Measurements from ENCODE around the gene C2orf15.
"Not testable (repeated sequence)": the region's sequence is repeated elsewhere in the genome, so short reads cannot be mapped to it uniquely, and the experiment has no call there.

The C2orf15 gene

DNA sequence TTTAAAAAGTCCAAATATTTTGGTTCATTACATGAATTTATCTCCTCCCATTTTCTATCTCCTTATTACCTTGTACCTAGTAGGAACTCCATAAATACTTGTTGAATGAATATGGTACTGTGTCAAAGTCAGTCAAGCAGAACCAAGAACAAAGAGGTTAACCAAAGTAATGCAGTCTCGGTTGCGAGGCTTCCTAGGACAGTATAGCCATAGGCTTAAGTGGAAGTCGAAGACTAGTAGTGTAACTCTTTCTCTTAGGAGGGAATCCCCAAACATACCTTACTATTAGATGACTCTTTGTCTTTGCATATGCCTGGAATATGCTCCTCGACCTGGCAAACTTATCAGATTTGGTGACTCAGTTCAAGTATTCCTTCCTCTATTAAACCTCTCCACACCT, 18.1 kb downstream of the C2orf15 start:
- in situ Hi-C loops (cut with HindIII; ENCODE audit: low sequenced_read_pairs): no loop called here

DNA sequence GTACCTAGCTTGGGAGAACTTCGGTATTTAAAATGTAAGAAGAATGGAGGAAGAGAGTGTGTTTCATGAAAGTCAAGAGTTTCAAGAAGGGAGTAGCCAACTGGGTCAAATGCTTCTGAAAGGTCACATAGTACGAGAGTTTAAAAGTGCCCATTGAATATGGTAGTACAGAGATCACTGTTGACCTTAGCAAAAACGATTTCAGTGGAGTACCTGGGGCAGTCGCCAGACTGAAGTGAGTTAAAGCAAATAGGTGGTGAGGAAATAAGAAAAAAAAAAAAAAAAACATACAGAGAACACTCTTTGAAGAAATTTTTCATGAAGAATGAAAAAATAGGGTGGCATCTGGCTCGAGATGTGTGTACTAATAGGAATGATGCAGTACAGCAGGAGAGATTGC, 24.7 kb downstream of the C2orf15 start:
- in situ Hi-C loops (cut with HindIII; ENCODE audit: low sequenced_read_pairs): no loop called here

DNA sequence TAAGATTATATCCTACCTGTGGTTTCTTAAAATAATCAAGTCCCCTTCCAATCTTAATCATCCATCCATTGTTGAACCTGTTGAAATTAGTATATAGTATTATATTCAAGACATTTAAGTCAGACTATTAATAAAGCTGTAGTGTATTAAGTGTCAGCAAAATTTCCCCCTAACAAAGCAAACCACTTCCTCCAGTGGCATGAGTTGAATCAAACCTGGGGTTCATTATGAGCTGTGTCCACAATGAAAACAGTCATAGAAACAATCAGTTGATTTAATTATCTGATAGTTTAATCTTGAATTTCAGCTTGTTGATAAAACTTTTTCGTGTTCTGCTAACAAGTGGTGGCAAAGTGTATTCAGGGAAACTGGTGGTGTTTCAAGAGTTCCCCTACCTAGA, 28.0 kb downstream of the C2orf15 start:
- in situ Hi-C loops (cut with HindIII; ENCODE audit: low sequenced_read_pairs): no loop called here

DNA sequence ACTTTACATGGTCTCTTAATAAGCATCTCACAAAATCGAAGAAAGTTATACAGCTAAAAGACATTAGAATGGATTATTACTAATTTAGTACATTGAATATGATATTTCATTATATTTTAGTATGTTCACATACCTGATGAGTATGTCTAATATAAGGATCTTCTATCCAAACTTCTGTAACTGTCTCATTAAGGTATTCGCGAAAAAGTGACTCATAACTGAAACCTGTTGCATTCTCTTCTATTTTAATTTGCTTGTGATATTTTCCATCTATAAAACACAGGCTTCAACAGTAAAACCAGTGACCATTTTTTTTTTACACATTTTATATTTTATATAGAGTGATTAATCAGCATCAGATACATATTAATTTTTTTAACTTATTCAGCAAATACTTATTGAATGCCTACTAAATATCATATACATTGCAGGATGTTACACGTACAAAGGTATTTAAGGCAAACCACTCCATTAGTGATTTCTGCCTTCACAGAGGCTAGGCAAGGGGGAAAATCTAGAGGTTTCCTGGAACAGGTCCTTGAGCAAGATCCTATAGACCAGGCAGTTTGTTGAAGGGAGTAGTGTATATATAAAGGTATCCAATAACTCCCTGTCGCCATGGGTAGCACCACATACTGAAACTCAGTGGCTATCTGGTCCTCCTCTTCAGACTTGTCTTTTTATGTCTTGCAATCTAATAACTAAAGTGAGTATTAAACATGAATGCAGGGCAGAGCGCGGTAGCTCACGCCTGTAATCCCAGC, 30.1 kb downstream of the C2orf15 start:
- in situ Hi-C loops (cut with HindIII; ENCODE audit: low sequenced_read_pairs): no loop called here

DNA sequence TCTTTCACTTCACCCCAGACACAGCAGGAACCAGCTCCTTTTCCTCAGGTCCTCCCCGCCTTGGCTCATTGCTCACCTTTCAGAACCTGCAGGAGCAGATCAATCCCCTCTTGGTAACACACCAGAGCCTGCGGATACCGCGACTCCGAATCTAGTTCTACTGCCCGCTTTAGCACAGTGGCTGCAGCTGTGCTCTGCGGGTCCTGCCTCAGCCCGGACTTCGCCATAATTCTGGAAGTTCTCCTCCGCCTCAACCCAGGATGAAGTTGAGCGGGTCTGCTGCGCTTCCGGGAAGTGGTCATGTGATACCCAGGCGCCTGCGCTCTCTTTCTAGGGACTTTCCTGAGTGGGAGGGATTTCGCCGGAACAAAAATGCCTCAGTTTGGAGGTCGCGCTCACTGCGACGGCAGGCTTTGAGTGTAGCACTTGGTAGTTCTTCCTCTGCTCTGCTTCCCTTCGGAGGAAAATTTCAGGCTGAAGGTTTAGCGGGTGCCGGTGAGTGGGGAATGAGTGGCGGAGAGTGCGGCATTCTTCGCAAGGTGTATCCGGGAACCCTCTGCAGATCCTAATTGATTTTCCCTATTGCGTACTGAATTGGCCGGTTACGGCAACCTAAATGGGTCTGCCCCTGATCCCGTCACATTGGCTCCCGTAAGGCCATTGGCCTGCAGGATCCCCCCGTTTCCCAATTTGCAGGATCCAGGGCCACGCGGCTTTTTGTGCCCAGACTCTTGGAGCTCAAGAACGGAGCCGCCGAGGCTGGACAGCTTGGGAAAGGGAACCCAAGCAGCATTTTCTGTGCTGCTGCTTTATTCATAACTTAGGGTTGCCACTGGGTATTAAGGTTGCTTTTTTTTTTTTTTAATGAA, 39.5 kb downstream of the C2orf15 start, which contains the start of the genes MITD1 and MRPL30:
Gene MITD1 (minus strand): TSS at position 304 of the 869 bp plus-strand sequence. CDS start 77 bp downstream, at position 227.
Gene MRPL30 (plus strand): TSS at position 430 of the 869 bp plus-strand sequence. CDS start 5,020 bp downstream, outside the sequence.
- in situ Hi-C loops (cut with HindIII; ENCODE audit: low sequenced_read_pairs): no loop called here

DNA sequence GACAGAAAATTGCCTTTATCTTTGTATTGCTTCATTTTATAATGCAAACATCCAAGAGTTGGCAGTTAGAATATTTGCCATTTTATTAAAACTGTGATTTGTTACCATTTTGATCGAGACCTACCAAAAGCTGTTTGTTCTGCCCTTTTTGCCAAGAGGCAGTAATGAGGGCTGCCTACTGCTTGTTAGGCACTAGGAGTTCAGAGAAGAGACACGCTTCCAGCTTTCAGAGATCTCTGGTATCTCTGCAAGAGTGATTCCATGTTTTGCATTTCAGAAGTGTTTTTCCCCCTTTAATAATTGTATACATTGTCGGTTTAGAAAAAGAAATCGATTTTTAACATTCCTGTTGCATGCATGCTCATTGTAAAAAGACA, 40.1 kb downstream of the C2orf15 start:
- in situ Hi-C loops (cut with HindIII; ENCODE audit: low sequenced_read_pairs): no loop called here

DNA sequence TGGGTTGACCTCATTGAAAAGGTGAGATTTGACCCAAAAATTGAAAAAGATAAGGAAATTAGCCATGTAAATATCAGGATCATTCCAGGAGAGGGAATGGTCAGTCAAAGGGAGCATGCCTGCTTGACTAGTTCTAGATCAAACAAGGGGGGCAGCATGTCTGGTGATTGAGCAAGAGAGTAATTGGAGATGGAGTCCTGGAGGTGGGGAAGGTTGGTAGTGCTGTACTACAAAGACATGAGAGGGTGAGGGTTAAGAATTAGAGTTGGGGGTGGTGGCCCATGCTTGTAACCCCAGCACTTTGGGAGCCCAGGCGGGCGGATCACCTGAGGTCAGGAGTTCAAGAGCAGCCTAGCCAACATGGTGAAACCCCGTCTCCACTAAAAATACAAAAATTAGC, 41.5 kb downstream of the C2orf15 start:
- in situ Hi-C loops (cut with HindIII; ENCODE audit: low sequenced_read_pairs): no loop called here

DNA sequence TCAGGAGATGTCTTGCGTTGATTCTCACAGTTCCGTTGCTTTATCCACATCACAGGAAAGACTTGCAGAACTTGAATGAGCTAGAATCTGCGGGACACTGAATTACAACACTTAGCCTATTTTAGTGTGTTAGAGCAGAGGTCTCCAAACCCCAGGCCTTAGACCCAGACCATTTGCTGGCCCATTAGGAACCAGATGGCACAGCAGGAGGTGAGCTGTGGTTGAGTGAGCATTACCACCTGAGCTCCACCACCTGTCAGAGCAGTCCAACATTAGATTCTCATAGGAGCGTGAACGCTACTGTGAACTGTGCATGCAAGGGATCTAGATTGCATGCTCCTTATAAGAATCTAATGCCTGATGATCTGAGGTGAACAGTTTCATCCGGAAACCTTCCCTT, 43.3 kb downstream of the C2orf15 start:
- in situ Hi-C loops (cut with HindIII; ENCODE audit: low sequenced_read_pairs): no loop called here

DNA sequence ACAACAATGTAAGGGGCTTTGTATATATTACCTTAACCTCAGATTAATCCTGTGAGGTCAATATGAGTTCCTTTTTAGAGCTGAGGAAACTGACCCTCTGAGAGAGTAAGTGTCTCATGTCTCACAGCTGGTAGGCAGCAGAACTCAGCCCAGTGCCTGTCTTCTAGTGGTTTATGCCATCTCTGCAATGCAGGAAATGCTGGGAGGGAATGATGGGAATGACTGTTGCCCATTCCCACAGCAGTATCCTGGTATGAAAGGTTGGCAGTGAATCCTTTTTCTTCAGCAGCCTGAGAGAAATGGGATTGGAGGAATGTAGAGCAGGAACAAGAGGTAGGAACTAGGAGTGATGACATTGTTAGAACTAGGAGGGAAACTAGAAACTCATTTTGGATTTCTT, 45.5 kb downstream of the C2orf15 start:
- in situ Hi-C loops (cut with HindIII; ENCODE audit: low sequenced_read_pairs): no loop called here

DNA sequence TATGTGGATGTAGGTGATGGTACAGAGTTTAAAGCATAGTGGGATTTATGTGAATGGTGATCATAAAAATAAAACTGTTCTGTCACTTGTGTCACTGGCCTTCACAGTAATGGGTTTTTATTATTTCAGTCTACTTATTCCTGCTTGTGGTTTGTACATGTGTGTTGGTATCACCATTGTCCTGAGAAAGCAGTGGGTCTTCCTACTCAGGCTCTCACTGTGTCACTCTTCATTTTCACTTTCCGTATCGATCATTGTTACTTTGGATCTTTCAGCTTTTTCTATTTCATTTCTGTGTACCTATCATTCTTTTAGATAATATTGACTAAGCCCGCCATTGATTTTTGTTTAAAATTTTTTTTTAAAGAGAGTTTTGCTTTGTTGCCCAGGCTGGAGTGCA, 46.9 kb downstream of the C2orf15 start:
- in situ Hi-C loops (cut with HindIII; ENCODE audit: low sequenced_read_pairs): no loop called here

DNA sequence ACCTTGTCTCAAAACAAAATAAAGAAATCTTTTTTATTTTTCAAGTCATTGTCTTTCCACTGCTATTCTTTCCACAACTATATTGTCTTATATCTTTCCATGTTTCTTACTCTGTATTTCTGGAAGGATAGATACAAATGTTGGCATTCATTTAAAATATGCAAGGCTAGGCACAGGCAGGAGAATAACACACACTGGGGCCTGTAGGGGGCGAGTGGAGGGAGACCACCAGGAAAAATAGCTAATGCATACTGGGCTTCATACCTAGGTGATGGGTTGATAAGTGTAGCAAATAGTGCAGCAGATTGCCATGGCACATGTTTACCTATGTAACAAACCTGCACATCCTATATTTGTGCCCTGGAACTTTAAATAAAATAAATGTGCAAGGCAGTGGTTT, 49.0 kb downstream of the C2orf15 start:
- in situ Hi-C loops (cut with HindIII; ENCODE audit: low sequenced_read_pairs): no loop called here

DNA sequence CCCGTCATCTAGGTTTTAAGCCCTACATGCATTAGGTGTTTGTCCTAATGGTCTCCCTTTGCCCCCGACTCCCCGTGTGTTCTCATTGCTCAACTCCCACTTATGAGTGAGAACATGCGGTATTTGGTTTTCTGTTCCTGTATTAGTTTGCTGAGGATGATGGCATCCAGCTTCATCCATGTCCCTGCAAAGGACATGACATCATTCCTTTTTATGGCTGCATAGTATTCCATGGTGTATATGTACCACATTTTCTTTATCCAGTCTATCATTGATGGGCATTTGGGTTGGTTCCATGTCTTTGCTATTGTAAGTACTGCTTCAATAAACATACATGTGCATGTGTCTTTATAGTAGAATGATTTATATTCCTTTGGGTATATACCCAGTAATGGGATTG, 50.9 kb downstream of the C2orf15 start:
- in situ Hi-C loops (cut with HindIII; ENCODE audit: low sequenced_read_pairs): not testable (repeated sequence)

DNA sequence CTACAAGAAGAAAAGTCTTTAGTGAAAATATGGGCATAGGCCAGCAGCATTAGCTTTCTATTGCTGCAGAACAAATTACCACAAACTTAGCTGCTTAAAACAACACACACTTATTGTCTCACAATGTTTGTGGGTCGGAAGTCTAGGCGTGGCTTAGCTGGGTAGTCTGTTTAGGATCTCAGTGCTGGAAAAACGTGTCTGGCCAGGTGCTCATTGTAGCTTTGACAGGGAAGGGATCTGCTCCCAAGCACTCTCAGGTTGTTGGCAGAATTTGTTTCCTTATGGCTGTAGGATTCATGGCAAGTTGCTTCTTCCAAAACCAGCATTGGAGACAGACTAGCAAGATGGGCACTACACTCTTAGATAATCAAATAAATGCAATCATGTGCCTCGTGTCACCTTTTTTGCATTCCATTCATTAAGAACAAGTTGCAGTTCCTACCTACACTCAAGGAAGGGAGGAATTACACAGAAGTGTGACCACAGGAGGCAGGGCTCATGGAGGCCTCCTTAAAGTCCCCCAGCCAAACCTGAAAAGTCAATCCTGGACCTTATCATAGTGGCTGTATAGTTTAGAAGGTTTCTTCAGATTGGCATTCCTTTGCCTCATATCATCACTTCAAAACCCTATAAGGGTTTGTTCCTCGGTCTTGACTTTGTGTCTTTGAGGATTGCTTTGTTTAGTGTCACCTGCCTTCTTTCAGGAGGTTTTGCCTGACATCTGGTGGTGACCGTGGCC, 56.8 kb downstream of the C2orf15 start:
- in situ Hi-C loops (cut with HindIII; ENCODE audit: low sequenced_read_pairs): no loop called here

DNA sequence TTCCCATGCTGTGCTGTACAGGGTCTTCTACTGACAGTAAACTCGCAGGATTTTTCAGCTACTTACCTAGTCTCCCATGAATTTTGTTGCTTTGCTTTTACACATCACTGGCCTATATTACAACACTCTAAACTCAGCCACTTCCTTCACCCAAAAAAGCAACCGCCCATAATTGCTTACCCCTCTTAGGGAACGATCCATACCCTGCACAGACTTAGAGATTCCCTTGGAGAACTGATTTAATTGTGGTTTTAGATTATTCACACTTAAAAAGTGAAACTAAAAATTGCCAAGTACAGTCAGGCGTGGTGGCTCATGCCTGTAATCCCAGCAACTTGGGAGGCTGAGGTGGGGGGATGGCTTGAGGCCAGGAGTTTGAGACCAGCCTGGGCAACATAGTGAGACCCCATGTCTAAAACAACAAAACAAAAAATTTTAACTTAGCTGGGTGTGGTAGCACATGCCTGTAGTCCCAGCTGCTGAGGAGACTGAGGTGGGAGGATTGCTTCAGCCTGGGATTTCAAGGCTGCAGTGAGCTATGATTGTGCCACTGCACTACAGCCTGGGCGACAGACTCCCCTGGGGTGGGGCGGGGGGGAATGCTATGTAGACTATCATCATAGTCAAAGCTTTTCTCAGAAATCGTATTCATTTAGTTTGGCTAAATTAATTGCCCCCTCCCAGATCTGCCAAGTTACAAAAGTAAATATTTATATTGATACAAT, 58.7 kb downstream of the C2orf15 start:
- in situ Hi-C loops (cut with HindIII; ENCODE audit: low sequenced_read_pairs): no loop called here

All from DLD1 (cell line).